GM13977 (cell line): ENCODE results near the gene GALNS.

Experiments
- DNase-seq: peaks from one replicate; pipeline ENCODE4 v3.0.0; 2012; ENCODE audit warnings: low spot score
- CTCF ChIP-seq: IDR thresholded peaks from 2 replicates; pipeline ENCODE4 v1.5.1; 2012; ENCODE audit warnings: mild to moderate bottlenecking, control low read depth; ENCODE audit not compliant: insufficient read depth; ENCODE audit errors: extremely low read depth, missing control alignments
- in situ Hi-C: fragments of 300-500 bp; cut with MboI; formaldehyde crosslinking; loops from one replicate; pipeline ENCODE4 v1.12.0; 2022; ENCODE audit warnings: low sequenced_read_pairs, low pct_unique_long_range_greater_than_20kb, mixed read lengths, inconsistent platforms; ENCODE audit not compliant: unreplicated experiment

The GALNS gene

GRCh38 chr16:88863426-88863825 is 6.7 kb upstream of the GALNS start:
- no peak for TF ChIP-seq CTCF
- no peak for DNase-seq
- in situ Hi-C loops: no loop called here

- no peak for DNase-seq
- TF ChIP-seq CTCF: no peak
- in situ Hi-C loops: no loop called here
Measured at GRCh38 chr16:88862968-88863367, 6.2 kb upstream of the GALNS start.

GRCh38 chr16:88861359-88861758 is 4.6 kb upstream of the GALNS start:
- DNase-seq: no peak
- TF ChIP-seq CTCF: no peak
- in situ Hi-C loops: no loop called here

- no peak for DNase-seq
- in situ Hi-C loops: no loop called here
- TF ChIP-seq CTCF: no peak
Measured at GRCh38 chr16:88859381-88860091, 2.8 kb upstream of the GALNS start.

- peak; percentile 91 for DNase-seq
- peak; percentile 88 for TF ChIP-seq CTCF
Measured at GRCh38 chr16:88857728-88858339, 1.1 kb upstream of the GALNS start.

GRCh38 chr16:88856122-88856827 is 472 bp downstream of the GALNS start:
- no peak for DNase-seq
- in situ Hi-C loops: no loop called here
- TF ChIP-seq CTCF: no peak

More at GRCh38 chr16:88857728-88858339, 1.1 kb upstream of the GALNS start:
- in situ Hi-C loops: no loop called here
